Endothelial cell of umbilical vein (primary cell): ENCODE results near the gene H2BK1. TPM values are rescaled to one million over a fixed set of nuclear protein-coding genes. Genes with fewer than 3 reads are reported as not detected.

ENCODE experiments used
- BruUV-seq: library from RNA; stranded (reverse); fragments of 400-500 nt; replicated peaks from 2 replicates; lab custom pipeline; 2021; lab: Mats Ljungman, UMichigan
- CTCF ChIA-PET: fragments of 300-600, 350-600 bp; sonication (Branson Sonifier 250); formaldehyde crosslinking; loops from one replicate; lab custom pipeline; 2021; ENCODE audit warnings: antibody characterized with exemption, inconsistent platforms; lab: Charles Lee
- POLR2A ChIA-PET: fragments of 300-600, 350-600 bp; sonication (Branson Sonifier 250); formaldehyde crosslinking; loops from one replicate; lab custom pipeline; 2021; ENCODE audit warnings: antibody characterized with exemption, inconsistent platforms; lab: Charles Lee
- DNase-seq: peaks from one replicate; pipeline ENCODE4 v3.0.0-alpha.2; 2011; ENCODE audit warnings: low read depth, low spot score
- FAIRE-seq: peaks from 2 replicates; lab custom pipeline; 2011; peaks lifted over from hg19 to GRCh38; lab: Jason Lieb, UNC
- H2AFZ ChIP-seq: 2 replicates; pipeline ENCODE4 v1.6.0; 2012; ENCODE audit warnings: low read depth, low read length, control low read depth, inconsistent platforms
- H3K27ac ChIP-seq: 2 replicates; pipeline ENCODE4 v1.5.1; 2011; ENCODE audit warnings: low read depth, mild to moderate bottlenecking, control low read depth, low read length, moderate library complexity; ENCODE audit not compliant: insufficient read depth
- H3K27me3 ChIP-seq, 2 experiments: 2 replicates each; pipeline versions ENCODE4 v1.6.0 to v1.6.1; 2011; ENCODE audit warnings: low read length in 2 of 2, mixed read lengths in 1 of 2; ENCODE audit not compliant: control insufficient read depth in 2 of 2, insufficient read depth in 2 of 2
- H3K36me3 ChIP-seq, 2 experiments: 2 replicates in 1 of 2; 3 replicates in 1 of 2; pipeline ENCODE4 v1.5.1; 2011; ENCODE audit warnings: low read length in 2 of 2, mild to moderate bottlenecking in 1 of 2, moderate library complexity in 1 of 2; ENCODE audit not compliant: control insufficient read depth in 2 of 2, insufficient read depth in 2 of 2; ENCODE audit errors: extremely low read depth in 1 of 2
- H3K4me1 ChIP-seq: 3 replicates; pipeline ENCODE4 v1.5.1; 2011; ENCODE audit warnings: mild to moderate bottlenecking, low read length; ENCODE audit not compliant: control insufficient read depth, insufficient read depth; ENCODE audit errors: extremely low read depth
- H3K4me2 ChIP-seq: 2 replicates; pipeline ENCODE4 v1.6.1; 2011; ENCODE audit warnings: low read length, control low read depth, mixed read lengths; ENCODE audit not compliant: insufficient read depth
- H3K4me3 ChIP-seq, 3 experiments: fragments of 200-600 bp in 1 of 3; sonication (generic), shearing (Covaris generic) in 1 of 3; replicated peaks in 1 of 3; 2 replicates each; pipeline ENCODE4 v1.5.1; 2011 to 2016; ENCODE audit warnings: control low read depth in 3 of 3, low read length in 3 of 3, mild to moderate bottlenecking in 2 of 3, inconsistent platforms in 1 of 3, low read depth in 1 of 3, moderate library complexity in 1 of 3; ENCODE audit not compliant: insufficient read depth in 1 of 3
- H3K79me2 ChIP-seq: 2 replicates; pipeline ENCODE4 v1.6.0; 2012; ENCODE audit warnings: low read length, inconsistent platforms; ENCODE audit not compliant: control insufficient read depth, insufficient read depth
- H3K9ac ChIP-seq: replicated peaks from 2 replicates; pipeline ENCODE3; 2011; ENCODE audit warnings: low read length, control low read depth; ENCODE audit not compliant: insufficient read depth; ENCODE audit errors: extremely low read depth
- H3K9me1 ChIP-seq: replicated peaks from 3 replicates; pipeline ENCODE4 v1.6.0; 2011; ENCODE audit warnings: mild to moderate bottlenecking, low read length; ENCODE audit not compliant: control insufficient read depth, insufficient read depth; ENCODE audit errors: extremely low read depth
- H3K9me3 ChIP-seq: replicated peaks from 2 replicates; pipeline ENCODE4 v1.5.1; 2012; ENCODE audit warnings: low read length, inconsistent platforms; ENCODE audit not compliant: control insufficient read depth, insufficient read depth
- H4K20me1 ChIP-seq: replicated peaks from 2 replicates; pipeline ENCODE3; 2011; ENCODE audit warnings: mild to moderate bottlenecking, low read length; ENCODE audit not compliant: control insufficient read depth, insufficient read depth; ENCODE audit errors: extremely low read depth
- CTCF ChIP-seq, 2 donors: IDR thresholded peaks; 1 replicate in 1 of 2; 2 replicates in 1 of 2; pipeline ENCODE4 v1.5.1; 2011; ENCODE audit warnings: low read length in 2 of 2, mild to moderate bottlenecking in 2 of 2, moderate library complexity in 2 of 2, control low read depth in 1 of 2, inconsistent platforms in 1 of 2, low read depth in 1 of 2; ENCODE audit not compliant: insufficient read depth in 1 of 2; ENCODE audit errors: extremely low read depth in 1 of 2
- EZH2 ChIP-seq: IDR thresholded peaks from 2 replicates; pipeline ENCODE4 v1.6.1; 2012; ENCODE audit warnings: borderline replicate concordance, low read depth, mild to moderate bottlenecking, moderate library complexity, low read length, inconsistent platforms; ENCODE audit not compliant: severe bottlenecking
- FOS ChIP-seq: IDR thresholded peaks from 2 replicates; pipeline ENCODE4 v1.6.1; 2011; ENCODE audit warnings: mild to moderate bottlenecking, low read length, moderate library complexity, borderline replicate concordance; ENCODE audit not compliant: insufficient read depth
- GATA2 ChIP-seq: IDR thresholded peaks from 2 replicates; pipeline ENCODE4 v1.7.0; 2011; ENCODE audit warnings: low read depth, mild to moderate bottlenecking, moderate library complexity, mixed read lengths, low read length; ENCODE audit not compliant: insufficient read length, insufficient read depth
- JUN ChIP-seq: IDR thresholded peaks from 2 replicates; pipeline ENCODE4 v1.6.1; 2011; ENCODE audit warnings: borderline replicate concordance, low read depth; ENCODE audit not compliant: insufficient read length, insufficient read depth
- MAX ChIP-seq: IDR thresholded peaks from 2 replicates; pipeline ENCODE4 v1.6.1; 2011; ENCODE audit not compliant: insufficient read depth, insufficient read length
- MYC ChIP-seq: IDR thresholded peaks from one replicate; pipeline ENCODE4 v1.6.1; 2011; ENCODE audit warnings: mild to moderate bottlenecking, low read depth, low read length
- POLR2A ChIP-seq: IDR thresholded peaks from 2 replicates; pipeline ENCODE4 v1.6.1; 2012; ENCODE audit warnings: low read depth, mild to moderate bottlenecking, control low read depth, low read length
- POLR2AphosphoS5 ChIP-seq: IDR thresholded peaks from 2 replicates; pipeline ENCODE4 v1.6.1; 2012; ENCODE audit warnings: low read depth, mild to moderate bottlenecking, control low read depth, low read length, moderate library complexity; ENCODE audit not compliant: insufficient read depth
- dilution Hi-C: fragments of 300-500 bp; cut with MboI; formaldehyde crosslinking; loops from one replicate; pipeline ENCODE4 v1.15.0; 2019; ENCODE audit warnings: low sequenced_read_pairs; ENCODE audit not compliant: extremely low pct_ligation_motif_present
- intact Hi-C: fragments of 100-400 bp; cut with micrococcal nuclease; formaldehyde crosslinking; loops from one replicate; pipeline ENCODE4 v1.10.0; 2022
- polyA plus RNA-seq, 4 experiments: library from polyadenylated mRNA; depleted of rRNA in 3 of 4; stranded (reverse) in 3 of 4; unstranded in 1 of 4; fragments of >200 nt; gene quantifications; 2 replicates each; pipeline versions ENCODE4 v1.2.1 to v1.2.3, GENCODE V29; 2011 to 2012; ENCODE audit warnings: missing spikeins in 1 of 4
- total RNA-seq: library from RNA; stranded (reverse); gene quantifications from 2 replicates; pipeline ENCODE4 v1.2.3, GENCODE V29; 2021

The H2BK1 gene
- total and polyA plus RNA-seq, 2 donors (not counting 3 experiments of a cell fraction or from before 2014, with no cell fraction given) = not detected

GRCh38 chr7:151254851-151255250 is 44.6 kb upstream of the H2BK1 start:
- Histone ChIP-seq H3K4me3 (no peak overlapping the region), H3K27me3 (peaks cover 2 to 10% of the 10 kb centered on the region in 2 experiments), H3K9me1 (no peaks in the 10 kb centered on the region), H3K4me2 (no peak overlapping the region), H3K36me3 (no peaks in the 10 kb centered on the region), H2AFZ (no peak overlapping the region), H3K79me2 (no peaks in the 10 kb centered on the region), H3K9me3 (no peaks in the 10 kb centered on the region), H4K20me1 (no peaks in the 10 kb centered on the region), H3K4me1 (no peaks in the 10 kb centered on the region), H3K27ac (no peak overlapping the region), H3K9ac (no peak overlapping the region)
- intact Hi-C loops = no loop called here
- CTCF ChIA-PET = interaction anchor here (1.3 to 3.2 kb wide), 2 partner anchors 11 to 131 kb away, joined by 4 to 17 read pairs; no protein-coding TSS in a partner anchor
- no TSS peak for BruUV-seq
- FAIRE-seq (no peak), DNase-seq (no peak)
- TF ChIP-seq CTCF (IDR thresholded peaks at IDR 0.05; ENCODE audit: extremely low read depth in 1 of 2, insufficient read depth in 1 of 2, low read depth in 1 of 2, low read length in 2 of 2) (no peak), FOS (no peak), POLR2AphosphoS5 (no peak), MYC (no peak), POLR2A (no peak), MAX (no peak), GATA2 (no peak), JUN (no peak), EZH2 (no peak)
- POLR2A ChIA-PET = no interaction called here
- dilution Hi-C loops = no loop called here
